GM18511 (cell line): Measurements from ENCODE around the gene RPL19.

ENCODE experiments used
- ATAC-seq: cut with Tn5 transposase; IDR thresholded peaks from one replicate; pipeline ENCODE4 v1.9.1; 2021; ENCODE audit warnings: mild to moderate bottlenecking, moderate library complexity; ENCODE audit not compliant: unreplicated experiment

RPL19 gene

DNA sequence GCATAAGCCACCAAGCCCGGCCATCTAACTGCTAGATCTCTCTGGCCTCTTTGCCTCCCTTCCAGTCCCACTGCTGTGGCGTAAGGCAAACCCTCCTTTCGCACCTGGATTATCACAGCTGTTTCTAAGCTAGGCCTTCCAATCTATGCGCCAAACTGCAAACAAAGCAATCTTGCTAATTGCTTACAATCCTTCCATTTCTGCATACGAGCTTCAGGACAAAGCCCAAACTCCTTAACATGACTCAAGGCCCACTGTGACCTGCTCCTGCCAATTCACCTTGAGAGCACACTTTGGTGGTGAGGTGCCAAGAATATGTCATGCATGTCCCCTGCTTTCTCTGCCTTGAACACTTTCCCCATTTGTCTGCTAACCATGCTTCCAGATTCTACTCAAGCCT, 28.1 kb upstream of the RPL19 start:
- ATAC-seq: no peak

DNA sequence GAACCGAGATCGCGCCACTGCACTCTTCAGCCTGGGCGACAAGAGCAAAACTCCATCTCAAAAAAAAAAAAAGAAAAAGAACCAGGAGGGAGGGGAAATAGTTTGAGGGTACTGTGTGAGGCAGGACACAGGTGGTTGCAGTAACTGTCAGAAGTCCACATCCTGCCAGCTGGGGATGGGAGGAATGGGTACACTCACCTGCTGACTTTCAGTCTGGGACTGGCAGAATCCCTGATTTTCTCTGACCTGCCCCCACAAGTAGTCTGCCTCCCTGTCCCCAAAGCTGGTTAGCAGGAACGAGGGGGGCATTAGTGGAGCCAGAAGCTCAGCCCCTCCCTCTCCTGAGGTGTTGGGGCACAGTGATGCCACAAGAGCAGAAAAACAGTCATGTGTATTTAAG, 27.0 kb upstream of the RPL19 start:
- no peak for ATAC-seq

GRCh38 chr17:39173526-39174274, 26.4 kb upstream of the RPL19 start:
- ATAC-seq: no peak

DNA sequence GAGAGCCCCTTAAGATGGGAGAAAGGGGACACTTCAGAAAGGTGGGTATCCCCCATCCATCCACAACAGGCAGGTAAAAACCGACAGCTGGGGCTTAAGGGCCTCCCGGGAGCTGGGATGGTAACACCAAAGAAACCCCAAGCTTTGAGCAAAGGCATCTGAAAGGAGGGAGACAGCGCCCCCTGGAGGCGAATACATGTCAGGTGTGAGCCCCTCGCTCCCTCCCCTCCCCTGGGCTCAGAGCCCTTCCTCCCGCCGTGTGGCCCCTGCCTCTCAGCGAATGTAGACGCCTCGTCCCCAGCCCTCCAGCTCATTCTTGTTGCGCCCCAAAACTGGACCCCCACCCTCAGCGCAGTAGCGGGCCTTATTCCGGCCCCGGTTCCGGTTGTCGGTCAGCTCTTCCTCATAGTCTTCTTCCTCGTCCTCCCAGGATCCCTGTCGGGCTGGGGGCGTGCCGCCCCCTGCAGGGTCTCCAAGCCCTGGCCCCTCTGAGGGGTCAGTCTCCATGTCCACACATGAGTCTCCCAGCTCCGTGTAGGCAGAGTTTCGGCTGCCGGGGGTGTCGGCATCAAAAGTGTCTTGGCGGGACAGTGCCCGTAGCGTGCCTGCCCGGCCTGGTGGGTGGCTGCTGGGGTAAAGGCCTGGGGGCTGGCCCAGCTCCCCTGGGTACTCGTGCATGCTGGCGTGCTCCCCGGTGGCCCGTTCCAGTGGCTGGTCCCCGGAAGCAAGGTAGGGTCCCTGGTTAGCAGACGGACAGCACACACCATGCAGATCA, 25.0 kb upstream of the RPL19 start:
- ATAC-seq: no peak

- no peak for ATAC-seq
Observed at GRCh38 chr17:39175695-39176093, 24.4 kb upstream of the RPL19 start.

DNA sequence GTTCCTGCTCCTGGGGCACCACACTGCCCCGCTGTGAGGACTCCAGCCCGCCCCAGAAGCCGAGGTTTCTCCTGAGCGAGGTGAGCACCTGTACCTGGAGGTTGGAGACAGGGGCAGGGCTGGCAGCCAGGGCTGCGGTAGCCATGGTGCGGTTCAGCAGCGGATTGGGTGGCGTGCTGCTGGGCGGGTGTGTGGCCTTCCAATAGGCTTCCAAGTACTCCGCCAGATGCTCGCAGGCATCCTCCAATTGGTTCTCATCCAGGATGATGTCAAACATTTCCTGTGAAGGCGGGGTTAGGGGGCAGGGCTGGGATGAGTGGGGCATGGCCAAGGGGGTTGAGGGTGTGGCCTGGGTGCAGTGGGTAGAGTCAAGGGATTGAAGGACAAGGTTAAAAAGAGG, 22.8 kb upstream of the RPL19 start:
- no peak for ATAC-seq

DNA sequence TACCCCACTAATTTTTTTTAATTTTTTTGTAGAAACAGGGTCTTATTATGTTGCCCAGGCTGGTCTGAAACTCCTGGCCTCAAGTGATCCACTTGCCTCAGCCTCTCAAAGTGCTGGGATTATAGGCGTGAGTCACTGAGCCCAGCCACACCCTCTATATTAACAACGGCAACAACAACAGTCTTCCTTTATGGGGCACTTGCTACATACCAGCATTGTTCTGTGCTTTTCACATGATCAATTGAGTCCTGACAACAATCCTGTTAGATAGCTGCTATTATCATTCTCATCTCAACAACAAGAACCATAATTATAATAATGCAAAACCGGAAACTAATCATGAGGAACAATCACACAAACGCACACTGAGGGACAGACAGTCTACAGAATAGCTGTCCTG, 21.5 kb upstream of the RPL19 start:
- no peak for ATAC-seq

GRCh38 chr17:39181303-39181702, 18.8 kb upstream of the RPL19 start:
- no peak for ATAC-seq

DNA sequence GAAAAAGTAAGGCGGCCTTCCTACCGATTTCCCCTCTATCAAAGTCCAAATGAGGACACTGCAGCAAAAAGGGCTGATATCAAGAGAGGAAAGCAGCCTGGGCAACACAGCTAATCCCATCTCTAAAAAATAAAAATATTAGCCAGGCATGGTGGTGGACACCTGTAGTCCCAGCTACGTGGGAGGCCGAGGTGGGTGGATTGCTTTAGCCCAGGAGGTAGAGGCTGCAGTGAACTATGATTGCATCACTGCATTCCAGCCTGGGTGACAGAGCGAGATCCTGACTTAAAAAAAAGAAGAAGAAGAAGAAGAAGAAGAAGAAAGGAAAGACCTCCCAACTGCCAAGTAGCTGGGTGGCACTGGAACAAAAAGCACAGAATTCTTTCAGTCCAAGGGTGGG, 17.0 kb upstream of the RPL19 start:
- ATAC-seq: no peak

DNA sequence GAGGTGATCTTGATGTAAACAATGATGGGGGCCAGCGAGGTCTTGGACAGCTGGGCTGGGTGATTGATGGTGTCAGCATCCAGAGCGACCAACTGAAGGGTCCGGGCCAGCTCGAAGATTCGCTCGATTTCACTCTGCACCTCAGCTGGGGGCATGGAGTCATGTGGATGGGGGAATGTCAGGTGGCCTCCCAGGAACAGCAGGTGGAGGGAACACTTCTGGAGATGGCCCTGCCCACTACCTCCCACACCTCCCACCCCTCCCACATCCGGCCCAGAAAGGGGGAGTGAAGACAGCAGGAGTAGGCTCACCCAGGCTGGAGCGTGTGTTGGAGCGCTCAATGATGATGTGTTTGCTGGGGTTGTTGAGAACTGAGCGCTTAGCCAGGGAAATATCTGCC, 16.4 kb upstream of the RPL19 start:
- ATAC-seq: no peak

DNA sequence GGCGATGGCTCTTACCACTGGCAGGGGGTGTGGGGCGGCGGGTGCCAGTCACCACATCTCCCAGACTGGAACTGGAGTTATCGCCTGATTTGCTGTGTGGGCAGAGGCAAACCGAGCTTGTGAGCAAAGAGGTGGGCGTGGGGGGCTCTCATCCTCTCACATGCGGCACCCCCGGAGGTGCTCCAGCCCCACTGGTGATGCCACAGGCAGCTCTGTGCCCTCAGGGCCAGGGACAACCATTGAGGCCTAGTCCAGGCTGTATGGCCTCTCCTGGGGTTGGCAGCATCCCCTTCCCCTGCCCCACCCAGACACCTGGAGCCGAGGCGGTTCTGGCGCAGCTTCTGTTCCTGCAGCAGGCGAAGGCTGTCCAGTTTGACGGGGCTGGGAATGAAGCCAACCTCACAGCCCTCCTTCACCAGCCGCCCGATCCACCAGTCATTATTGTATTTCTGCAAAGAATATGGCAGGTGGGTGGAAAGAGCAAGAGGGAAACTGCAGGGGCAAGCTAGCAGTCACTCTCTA, 13.5 kb upstream of the RPL19 start:
- no peak for ATAC-seq

DNA sequence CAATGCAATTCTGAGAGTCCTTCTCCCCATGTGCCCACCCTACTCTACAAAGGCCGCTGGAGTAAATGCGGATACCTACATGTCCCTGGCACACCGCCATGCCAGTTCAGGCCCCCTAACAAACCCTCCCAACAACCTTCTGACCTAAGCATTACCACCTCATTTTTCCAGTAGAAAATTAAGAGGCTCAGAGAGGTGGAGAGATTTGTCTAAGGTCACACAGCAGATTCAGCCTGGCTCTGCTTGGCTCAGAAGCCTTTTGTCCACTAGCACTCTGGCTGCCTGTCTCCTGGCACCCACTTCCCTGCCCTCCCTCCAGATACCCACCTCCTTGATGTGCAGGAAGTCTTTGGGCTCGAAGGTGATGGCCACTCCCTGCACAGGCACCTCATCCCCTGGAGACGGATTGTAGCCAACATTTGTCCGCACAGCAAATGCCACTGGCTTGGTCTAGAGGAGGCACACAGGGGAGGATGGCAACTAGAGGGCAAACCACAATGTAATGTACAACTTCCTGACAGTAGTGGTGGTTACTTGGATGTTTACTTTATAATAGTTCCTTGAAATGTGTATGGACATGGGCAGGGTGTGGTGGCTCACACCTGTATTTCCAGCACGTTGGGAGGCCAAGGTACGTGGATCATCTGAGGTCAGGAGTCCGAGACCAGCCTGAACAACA, 12.8 kb upstream of the RPL19 start:
- no peak for ATAC-seq

DNA sequence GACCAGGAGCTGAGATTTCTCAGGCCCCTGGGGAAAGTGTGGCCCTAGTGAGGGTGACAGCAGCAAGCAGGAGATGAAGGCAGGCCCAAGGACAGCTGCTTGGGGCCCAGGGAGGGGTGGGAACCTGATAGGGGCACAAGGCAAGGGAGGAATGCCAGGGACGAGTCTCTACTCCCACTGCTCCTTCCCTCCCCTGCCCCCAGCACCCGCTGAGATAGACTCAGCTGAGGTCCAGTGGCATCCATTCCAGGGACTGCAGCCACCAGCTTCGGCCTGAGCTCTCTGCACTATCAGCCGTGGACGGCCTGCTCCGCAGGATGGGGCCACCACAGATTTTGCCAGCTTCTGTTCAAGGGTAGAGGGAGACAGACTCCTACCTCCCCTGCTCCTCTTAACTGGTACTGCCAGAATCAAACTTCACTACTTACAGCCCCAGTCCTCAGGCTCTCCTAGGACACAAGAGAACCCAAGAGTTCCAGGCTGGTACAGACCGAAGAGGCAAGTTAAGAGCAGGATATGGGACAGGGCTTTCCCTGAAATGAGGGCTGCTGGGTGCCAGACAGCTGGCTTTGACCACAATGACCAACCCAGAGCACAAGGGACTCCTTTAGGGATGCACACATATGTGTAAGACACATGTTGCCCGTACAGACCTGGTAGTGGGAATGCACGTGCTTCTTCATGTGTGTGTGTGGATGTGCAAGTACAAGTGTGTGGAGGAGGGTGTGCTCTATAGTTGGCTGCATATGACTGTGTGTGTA, 8.2 kb upstream of the RPL19 start:
- ATAC-seq: no peak

DNA sequence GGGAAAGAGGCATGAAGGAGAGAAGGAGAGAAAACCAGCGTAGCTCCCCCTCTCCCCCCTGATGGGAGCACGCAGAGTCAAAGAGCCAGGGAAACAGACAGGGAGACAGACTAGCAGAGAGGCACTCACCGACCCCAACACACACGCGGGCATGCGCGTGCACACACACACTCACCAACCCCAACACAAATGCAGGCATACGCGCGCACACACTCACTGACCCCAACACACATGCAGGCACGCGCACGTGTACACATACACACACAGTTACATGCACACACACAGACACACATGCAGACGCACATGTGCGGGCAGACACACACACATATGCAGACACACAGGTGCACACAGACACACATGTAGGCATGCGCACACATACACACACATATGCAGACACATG, 7.2 kb upstream of the RPL19 start:
- no peak for ATAC-seq

- ATAC-seq: no peak
Observed at GRCh38 chr17:39193346-39193745, 6.7 kb upstream of the RPL19 start.

- no peak for ATAC-seq
Observed at GRCh38 chr17:39194089-39194984, 5.7 kb upstream of the RPL19 start.

GRCh38 chr17:39194985-39195524, 5.0 kb upstream of the RPL19 start:
- ATAC-seq: no peak

GRCh38 chr17:39195568-39196160, 4.4 kb upstream of the RPL19 start:
- ATAC-seq: no peak

DNA sequence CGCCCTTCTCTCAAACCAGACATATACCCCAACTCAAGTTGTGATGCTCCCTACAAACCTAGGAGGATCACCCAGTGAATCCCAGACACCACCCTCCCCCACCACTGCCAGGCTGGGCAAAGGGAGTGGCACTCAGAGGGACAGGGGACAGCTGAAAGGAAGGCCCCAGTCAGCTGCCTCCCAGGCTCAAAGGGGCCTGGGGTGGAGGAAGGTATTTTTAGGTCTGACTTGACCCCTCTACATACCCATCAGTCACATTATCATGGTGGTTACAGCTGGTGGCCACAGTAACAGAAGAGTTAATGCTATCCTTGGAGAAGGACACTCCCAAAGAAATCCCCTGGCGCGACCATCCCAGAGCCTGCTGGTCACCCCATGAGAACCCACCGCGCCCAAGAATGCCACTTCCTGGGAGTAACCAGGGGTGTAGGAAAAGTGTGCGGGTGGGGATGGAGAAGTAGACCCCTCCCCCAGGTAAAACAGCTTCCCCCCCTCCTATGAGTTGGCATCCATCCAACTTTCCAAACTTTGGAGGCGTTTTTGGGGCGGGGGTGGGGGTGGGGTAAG, 3.8 kb upstream of the RPL19 start:
- no peak for ATAC-seq
